ENCODE data around the gene TRMU. TPM values are rescaled to one million over a fixed set of nuclear protein-coding genes. Genes with fewer than 3 reads are reported as not detected.

Gene TRMU, protein sequence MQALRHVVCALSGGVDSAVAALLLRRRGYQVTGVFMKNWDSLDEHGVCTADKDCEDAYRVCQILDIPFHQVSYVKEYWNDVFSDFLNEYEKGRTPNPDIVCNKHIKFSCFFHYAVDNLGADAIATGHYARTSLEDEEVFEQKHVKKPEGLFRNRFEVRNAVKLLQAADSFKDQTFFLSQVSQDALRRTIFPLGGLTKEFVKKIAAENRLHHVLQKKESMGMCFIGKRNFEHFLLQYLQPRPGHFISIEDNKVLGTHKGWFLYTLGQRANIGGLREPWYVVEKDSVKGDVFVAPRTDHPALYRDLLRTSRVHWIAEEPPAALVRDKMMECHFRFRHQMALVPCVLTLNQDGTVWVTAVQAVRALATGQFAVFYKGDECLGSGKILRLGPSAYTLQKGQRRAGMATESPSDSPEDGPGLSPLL
- total RNA-seq: 21.6 and 31.1 TPM in 2 replicates

DNA sequence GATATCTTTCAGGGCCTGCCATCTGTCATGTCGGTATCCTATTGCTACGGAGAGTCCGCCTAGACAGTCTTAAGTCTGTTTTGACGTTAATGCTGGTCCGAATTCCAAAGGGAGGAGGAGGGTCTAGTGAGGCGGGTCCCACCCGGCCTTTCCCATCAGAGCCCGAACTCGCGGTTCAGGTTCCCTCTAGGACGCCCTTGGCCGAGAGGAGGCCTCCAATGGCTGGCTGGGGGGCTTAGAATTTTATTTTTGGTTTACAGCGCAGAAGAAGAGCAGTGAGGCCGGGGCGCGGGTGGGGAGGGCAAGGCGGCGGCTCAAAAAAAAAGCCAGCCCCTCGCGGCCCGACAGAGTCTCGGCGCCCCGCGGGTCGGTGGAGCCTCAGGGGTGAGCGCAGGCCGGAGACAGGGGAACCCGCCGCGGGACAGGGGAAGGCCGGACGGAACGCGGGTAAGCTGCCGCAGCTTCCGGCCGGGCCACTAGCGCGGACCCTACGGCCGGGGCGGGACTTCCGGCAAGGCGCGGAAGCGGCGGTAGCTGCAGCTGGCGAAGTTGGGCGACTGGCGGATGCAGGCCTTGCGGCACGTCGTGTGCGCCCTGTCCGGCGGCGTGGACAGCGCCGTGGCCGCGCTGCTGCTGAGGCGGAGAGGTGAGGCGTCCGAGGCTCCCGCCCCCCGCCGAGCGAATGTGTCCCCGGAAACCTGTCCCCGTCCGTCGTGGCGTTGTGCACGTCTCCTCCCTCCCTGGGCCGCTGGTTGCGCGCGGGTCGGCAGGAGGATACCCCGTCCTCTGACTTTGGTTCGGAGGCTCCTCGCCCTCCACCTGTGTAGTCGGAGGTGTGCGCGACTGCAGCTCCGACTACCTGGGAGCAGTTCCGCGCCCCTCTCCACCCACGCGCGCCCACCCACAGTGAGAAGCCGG is at the start of gene TRMU:
TSS of gene TRMU (plus strand) at position 514 of the 918 bp plus-strand sequence. CDS start at position 565, 51 bp downstream.
- TF ChIP-seq, protein P1, sequence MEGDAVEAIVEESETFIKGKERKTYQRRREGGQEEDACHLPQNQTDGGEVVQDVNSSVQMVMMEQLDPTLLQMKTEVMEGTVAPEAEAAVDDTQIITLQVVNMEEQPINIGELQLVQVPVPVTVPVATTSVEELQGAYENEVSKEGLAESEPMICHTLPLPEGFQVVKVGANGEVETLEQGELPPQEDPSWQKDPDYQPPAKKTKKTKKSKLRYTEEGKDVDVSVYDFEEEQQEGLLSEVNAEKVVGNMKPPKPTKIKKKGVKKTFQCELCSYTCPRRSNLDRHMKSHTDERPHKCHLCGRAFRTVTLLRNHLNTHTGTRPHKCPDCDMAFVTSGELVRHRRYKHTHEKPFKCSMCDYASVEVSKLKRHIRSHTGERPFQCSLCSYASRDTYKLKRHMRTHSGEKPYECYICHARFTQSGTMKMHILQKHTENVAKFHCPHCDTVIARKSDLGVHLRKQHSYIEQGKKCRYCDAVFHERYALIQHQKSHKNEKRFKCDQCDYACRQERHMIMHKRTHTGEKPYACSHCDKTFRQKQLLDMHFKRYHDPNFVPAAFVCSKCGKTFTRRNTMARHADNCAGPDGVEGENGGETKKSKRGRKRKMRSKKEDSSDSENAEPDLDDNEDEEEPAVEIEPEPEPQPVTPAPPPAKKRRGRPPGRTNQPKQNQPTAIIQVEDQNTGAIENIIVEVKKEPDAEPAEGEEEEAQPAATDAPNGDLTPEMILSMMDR (IDR thresholded peaks at IDR 0.05; ENCODE audit: insufficient read depth, low read depth, low read length): no peak
- peak within 1 kb of the TSS; percentile 95 for H3K4me3 ChIP-seq (ENCODE audit: low read depth, low read length)
- DNase-seq (ENCODE audit: low read depth): peak; percentile 91

DNA sequence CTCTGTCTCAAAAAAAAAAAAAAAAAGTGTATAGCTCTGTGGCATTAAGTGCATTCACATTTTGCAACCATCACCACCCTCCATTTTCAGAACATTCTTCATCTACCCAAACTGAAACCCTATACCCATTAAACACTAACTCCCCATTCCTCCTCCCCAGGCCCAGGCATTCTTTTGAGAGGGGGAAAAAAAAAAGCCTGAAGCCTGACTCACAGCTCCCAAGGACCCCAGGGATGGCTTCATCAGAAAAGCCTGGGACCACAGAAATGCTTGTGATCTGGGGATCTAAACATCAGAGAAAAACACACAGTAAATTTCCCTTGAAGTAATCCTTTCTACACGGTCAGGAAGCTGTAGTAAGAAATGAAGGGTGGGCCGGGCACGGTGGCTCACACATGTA is 49.5 kb upstream of the TRMU start:
- no peak overlapping the region for H3K4me3 ChIP-seq (ENCODE audit: low read depth, low read length)
- no peak for DNase-seq (ENCODE audit: low read depth)
- TF ChIP-seq, protein P1 (IDR thresholded peaks at IDR 0.05; ENCODE audit: insufficient read depth, low read depth, low read length): no peak

DNA sequence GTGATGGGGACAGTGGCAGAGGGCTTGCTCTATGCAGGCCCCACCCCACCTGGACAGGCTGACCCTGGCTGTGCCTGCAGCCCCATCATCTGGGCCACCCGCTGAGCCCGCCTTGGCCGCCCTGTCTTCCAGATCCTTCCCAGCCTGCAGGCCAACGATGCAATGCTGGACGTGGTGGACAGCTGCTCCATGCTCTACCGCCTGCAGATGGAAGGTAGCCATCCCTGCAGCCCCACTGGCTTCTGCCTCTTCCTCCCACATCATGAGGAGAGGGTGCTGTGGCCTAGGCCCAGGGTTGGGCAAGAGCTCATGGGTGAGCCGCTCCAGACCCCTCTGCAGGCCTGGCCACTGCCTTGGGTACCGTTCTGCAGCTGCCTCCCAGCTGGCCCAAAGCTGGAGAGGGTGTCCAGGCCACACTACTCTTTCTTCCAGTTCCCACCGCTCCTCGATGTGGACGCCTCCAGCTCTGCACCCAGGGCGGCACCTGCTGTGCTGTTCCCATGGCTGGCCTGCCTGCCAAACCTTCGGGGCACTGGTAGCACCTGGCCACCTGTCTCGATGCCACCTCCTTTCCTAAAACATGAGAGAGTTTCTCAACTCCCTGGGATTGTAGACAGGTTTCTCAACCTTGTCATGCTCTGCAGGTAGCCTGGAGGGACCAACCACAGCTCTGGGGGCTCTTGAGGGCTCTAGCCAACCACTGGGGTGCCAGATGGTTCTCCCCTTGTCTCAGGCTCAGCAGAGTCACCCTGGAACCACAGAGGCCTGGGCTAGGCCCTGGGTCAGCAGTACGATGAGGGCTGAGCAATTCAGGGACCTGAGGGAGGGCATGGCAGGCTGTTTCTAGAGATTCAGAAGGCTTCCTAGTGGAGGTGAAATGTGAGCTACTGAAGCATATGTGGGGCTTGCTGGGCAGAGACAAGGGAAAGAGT is 48.3 kb upstream of the TRMU start:
- no peak for DNase-seq (ENCODE audit: low read depth)
- H3K4me3 ChIP-seq (ENCODE audit: low read depth, low read length): no peak overlapping the region
- TF ChIP-seq, protein P1 (IDR thresholded peaks at IDR 0.05; ENCODE audit: insufficient read depth, low read depth, low read length): no peak

DNA sequence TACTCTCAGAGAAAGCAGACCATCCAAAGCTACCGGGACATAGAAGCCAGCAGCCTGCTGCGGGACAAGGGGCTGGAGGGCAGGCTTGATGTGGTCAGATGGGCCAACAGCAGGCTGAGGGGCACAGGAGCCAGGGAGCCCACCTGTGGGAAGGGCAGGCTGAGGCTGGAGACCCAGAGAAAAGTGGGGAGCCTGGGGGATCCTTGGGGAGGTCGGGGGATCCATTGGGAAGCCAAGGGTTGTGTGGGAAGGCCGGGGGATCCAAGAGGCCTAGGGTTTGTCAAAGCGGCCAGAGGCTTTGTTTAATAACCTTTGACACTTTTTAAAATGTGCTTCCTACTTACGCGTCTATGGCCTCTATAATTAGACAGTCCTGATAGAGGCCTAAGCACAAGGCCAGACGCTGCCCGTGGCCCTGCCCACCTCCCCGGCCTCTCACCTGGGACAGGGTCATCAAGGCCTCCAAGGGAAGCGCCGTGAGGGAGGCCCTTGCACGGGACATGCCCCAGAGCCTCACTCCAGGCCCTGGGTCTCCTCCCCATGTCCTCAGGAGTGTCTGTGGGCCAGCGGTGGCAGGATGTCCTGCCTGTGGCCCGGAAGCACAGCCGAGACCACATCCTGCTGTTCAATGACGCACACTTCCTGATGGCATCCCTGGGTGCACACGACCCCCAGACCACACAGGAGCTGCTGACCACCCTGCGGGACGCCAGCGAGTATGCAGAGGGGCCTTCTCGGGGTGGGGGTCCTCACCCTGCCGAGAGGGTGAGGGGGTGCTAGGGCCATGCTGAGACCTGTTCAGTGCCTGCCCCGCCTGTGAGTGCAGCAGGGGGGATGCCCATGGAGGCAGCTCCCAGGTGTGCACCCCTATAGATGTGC is 47.4 kb upstream of the TRMU start:
- DNase-seq (ENCODE audit: low read depth): no peak
- no peak overlapping the region for H3K4me3 ChIP-seq (ENCODE audit: low read depth, low read length)
- TF ChIP-seq, protein P1 (IDR thresholded peaks at IDR 0.05; ENCODE audit: insufficient read depth, low read depth, low read length): no peak

DNA sequence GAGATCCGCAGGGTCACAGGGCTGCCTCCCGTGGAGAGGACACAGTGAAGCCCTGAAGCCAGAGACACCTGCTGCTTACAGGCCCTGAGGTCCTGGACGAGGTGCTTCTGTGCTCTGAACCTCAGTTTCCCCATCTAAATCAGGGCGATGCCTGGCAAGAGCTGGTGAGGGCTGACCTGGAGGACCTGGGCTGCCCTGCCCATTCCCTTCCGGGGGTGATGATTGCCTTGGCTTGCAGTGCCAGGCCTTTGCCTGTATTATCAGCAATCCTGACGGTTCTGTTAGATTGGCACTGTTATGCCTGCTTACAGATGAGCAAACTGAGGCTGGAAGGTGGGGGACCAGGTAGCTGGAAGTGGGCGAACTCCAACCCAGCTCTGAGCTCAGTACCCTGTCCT is 46.7 kb upstream of the TRMU start:
- DNase-seq (ENCODE audit: low read depth): no peak
- TF ChIP-seq, protein P1 (IDR thresholded peaks at IDR 0.05; ENCODE audit: insufficient read depth, low read depth, low read length): no peak
- H3K4me3 ChIP-seq (ENCODE audit: low read depth, low read length): no peak overlapping the region
